Measurements from ENCODE around the gene WWP2.

The WWP2 gene

DNA sequence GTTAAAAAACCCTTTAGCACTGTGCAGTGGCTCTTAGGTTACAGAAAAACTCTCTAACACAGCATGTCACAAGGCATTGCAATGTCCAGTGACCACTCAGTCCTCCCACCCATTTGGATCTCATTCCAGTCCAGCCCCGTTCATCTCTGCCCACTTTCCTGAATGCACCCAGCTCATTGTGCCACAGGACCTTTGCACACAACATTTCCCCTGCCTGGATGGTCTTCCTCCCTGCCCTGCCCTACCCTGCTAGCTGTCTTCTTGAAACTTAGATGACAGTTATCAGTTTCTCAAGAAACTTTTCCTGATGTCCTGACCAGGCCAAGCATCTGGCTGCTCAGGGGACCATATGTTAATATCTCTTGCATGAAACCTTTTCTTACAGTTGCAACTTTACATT, 67.2 kb downstream of the WWP2 start:
- TF ChIP-seq, protein P1, sequence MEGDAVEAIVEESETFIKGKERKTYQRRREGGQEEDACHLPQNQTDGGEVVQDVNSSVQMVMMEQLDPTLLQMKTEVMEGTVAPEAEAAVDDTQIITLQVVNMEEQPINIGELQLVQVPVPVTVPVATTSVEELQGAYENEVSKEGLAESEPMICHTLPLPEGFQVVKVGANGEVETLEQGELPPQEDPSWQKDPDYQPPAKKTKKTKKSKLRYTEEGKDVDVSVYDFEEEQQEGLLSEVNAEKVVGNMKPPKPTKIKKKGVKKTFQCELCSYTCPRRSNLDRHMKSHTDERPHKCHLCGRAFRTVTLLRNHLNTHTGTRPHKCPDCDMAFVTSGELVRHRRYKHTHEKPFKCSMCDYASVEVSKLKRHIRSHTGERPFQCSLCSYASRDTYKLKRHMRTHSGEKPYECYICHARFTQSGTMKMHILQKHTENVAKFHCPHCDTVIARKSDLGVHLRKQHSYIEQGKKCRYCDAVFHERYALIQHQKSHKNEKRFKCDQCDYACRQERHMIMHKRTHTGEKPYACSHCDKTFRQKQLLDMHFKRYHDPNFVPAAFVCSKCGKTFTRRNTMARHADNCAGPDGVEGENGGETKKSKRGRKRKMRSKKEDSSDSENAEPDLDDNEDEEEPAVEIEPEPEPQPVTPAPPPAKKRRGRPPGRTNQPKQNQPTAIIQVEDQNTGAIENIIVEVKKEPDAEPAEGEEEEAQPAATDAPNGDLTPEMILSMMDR (IDR thresholded peaks at IDR 0.05; ENCODE audit: unreplicated experiment in 3 of 3): no peak
- no peaks in the 10 kb centered on the region for H3K9me3 Mint-ChIP-seq
- H3K4me3 Mint-ChIP-seq: no peak overlapping the region
- peaks cover 29% of the 10 kb centered on the region for H3K4me1 Mint-ChIP-seq
- H3K27ac Mint-ChIP-seq: peak overlapping the region in 1 of 3 experiments; percentile 36
- peaks cover 3% of the 10 kb centered on the region for H3K36me3 Mint-ChIP-seq (ENCODE audit: low read depth)
- H3K27me3 Mint-ChIP-seq (ENCODE audit: low read depth): no peaks in the 10 kb centered on the region

DNA sequence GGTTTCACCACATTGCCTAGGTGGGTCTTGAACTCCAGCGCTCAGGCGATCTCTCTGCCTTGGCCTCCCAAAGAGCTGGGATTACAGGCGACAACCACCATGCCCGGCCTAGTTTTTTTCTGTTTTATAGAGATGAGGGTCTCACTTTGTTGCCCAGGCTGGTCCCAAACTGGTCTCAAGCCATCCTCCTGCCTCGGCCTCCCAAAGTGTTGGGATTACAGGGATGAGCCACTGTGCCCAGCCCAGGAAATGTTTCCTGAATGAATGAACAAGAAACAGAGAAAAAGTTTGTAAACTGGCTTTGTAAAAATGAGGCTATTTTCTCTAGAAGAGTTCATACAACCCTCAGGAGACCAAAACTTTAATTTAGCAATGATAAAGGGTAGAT, 68.0 kb downstream of the WWP2 start:
- Mint-ChIP-seq H3K27me3 (ENCODE audit: low read depth) (no peaks in the 10 kb centered on the region), H3K27ac (peak overlapping the region; percentile 93 to 95 (median 93)), H3K4me3 (no peak overlapping the region)

DNA sequence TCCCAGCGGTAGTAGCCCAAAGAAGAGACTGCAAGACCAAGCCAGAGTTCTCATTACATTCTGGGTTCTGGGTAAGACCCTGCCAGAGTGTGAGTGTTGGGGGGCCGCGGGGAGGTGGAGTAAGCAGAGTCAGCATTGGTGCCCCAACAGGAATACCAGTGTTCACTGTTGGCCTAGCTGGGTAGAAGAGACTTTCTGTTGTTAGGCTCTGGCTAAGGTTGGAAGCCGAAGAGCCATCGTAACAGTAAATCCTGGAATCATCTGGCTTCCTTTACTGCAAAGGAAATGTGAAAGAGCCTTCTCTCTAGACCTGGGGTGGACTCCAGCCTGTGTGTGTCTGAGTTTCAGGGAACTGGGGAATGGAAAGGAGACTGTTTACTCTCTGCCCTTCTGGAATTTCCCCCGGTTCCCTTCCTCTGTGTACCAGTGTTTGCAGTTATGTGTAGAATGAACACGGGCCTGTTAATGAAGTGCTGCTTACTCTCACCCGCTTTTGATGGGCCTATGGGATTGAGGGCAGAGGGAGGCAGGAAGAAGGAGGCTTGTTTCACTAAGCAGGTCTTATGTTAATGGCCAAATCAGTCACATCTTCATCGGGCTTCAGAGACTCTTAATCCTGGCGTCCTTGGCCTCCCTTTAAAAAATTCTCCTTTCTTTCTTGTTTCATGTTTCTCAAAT, 68.5 kb downstream of the WWP2 start:
- H3K27ac Mint-ChIP-seq: peak overlapping the region; percentile 93 to 95 (median 93)
- peaks cover 41% of the 10 kb centered on the region for H3K4me1 Mint-ChIP-seq
- TF ChIP-seq, protein P1 (IDR thresholded peaks at IDR 0.05; ENCODE audit: unreplicated experiment in 3 of 3): no peak
- no peak overlapping the region for H3K4me3 Mint-ChIP-seq
- H3K9me3 Mint-ChIP-seq: no peaks in the 10 kb centered on the region
- H3K36me3 Mint-ChIP-seq (ENCODE audit: low read depth): peaks cover 3% of the 10 kb centered on the region
- no peaks in the 10 kb centered on the region for H3K27me3 Mint-ChIP-seq (ENCODE audit: low read depth)

More for the DNA sequence above, 68.0 kb downstream of the WWP2 start:
- H3K4me1 Mint-ChIP-seq: peaks cover 36% of the 10 kb centered on the region
- TF ChIP-seq, protein P1 (IDR thresholded peaks at IDR 0.05; ENCODE audit: unreplicated experiment in 3 of 3): no peak
- no peaks in the 10 kb centered on the region for H3K9me3 Mint-ChIP-seq
- peaks cover 3% of the 10 kb centered on the region for H3K36me3 Mint-ChIP-seq (ENCODE audit: low read depth)

DNA sequence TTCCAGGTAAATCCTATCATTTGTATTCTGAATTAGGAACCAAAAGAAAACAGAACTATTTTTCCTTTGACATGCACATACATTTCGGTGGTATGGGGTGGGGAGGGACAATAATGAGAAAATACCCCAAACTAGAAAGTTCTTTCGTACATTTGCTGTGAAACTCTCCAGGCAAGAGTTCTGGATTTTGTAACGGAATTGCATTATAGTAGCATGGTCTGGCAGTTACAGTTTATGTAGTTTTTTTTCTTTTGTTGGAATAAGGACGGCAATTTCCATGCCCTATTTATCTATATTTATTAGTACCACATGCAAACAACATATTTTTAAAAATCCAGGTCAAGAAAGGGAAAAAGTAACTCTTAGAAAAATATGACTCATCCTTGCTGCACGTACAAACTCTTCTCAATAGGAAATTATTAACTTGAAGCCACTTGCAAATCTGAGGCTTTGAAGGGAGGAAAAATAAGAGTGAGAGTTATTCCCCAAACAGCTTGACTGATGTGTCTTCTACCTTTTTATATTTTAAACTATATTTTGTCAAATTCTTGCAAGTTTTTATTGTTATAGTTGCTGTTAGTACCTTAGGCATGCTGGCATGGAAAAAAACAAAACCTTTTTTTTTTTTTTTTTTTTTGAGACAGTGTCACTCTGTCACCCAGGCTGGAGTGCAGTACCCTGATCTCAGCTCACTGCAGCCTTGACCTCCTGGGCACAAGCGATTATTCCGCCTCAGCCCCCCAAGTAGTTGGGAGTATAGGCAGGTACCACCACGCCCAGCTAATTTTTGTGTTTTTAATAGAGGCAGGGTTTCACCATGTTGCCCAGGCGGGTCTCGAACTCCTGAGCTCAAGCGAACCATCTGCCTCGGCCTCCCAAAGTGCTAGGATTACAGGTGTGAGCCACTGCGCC, 69.3 kb downstream of the WWP2 start:
- peaks cover 3% of the 10 kb centered on the region for H3K36me3 Mint-ChIP-seq (ENCODE audit: low read depth)
- peaks cover 47% of the 10 kb centered on the region for H3K4me1 Mint-ChIP-seq
- no peak overlapping the region for H3K4me3 Mint-ChIP-seq
- no peaks in the 10 kb centered on the region for H3K9me3 Mint-ChIP-seq
- TF ChIP-seq, protein P1 (IDR thresholded peaks at IDR 0.05; ENCODE audit: unreplicated experiment in 3 of 3): no peak
- H3K27me3 Mint-ChIP-seq (ENCODE audit: low read depth): no peaks in the 10 kb centered on the region
- peak overlapping the region; percentile 93 to 95 (median 93) for H3K27ac Mint-ChIP-seq

DNA sequence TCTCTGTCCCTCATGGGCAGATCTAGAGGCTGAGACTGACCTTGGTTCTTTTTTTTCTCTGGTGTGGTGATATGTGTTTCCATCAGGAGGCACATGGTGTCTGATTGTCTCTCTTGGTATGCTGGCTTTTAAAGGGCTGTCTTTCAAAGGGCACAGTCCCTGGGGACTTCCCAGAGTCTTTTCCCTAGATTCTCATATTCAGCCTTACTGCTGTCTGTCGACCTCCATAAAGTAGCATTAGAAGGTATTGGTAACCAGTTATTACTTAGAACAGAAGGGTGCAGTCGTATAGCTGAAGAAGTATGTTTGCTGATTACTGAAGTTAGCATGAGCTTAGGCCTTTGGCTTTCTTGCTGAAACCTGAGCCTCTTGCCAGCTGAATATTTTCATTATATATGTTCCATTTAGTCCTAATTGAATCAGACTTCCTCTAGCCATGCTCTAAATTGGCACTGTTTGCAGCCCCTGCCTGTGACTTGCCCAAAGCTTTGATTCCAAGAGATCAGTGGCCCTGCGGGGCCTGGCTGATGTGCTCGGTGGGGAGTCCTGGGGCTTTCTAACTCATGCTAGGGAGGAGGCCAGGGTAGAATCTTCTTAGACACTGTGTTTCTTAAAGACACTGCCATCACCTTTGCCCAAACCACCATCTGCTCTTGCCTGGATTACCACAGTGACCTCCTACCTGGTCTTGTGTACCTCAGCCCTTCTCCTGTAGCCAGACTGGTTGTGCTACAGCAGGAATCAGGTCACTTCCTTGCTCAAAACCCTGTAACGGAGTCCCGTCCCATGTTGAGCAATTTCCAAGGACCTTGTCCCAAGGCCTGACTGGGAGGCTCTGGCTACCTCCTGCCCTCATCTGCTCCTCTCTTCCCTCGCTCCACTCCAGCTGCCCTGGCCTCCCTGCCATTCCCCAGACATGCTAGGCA, 71.5 kb downstream of the WWP2 start:
- TF ChIP-seq, protein P1 (IDR thresholded peaks at IDR 0.05; ENCODE audit: unreplicated experiment in 3 of 3): no peak
- Mint-ChIP-seq H3K4me1 (peaks cover 56% of the 10 kb centered on the region), H3K36me3 (ENCODE audit: low read depth) (peaks cover 2% of the 10 kb centered on the region), H3K27me3 (ENCODE audit: low read depth) (no peaks in the 10 kb centered on the region), H3K27ac (peak overlapping the region; percentile 61 to 86 (median 69)), H3K9me3 (no peaks in the 10 kb centered on the region), H3K4me3 (no peak overlapping the region)

All from nephron (organoid).